IPS-NIHi7 (cell line): ENCODE data around the gene RPL18.
"Not testable (repeated sequence)": the region's sequence is repeated elsewhere in the genome, so short reads cannot be mapped to it uniquely, and the experiment has no call there.

Source experiments
- DNase-seq: peaks from one replicate; pipeline ENCODE4 v3.0.0; 2012; ENCODE audit warnings: mixed read lengths; ENCODE audit errors: extremely low spot score

The RPL18 gene

DNA sequence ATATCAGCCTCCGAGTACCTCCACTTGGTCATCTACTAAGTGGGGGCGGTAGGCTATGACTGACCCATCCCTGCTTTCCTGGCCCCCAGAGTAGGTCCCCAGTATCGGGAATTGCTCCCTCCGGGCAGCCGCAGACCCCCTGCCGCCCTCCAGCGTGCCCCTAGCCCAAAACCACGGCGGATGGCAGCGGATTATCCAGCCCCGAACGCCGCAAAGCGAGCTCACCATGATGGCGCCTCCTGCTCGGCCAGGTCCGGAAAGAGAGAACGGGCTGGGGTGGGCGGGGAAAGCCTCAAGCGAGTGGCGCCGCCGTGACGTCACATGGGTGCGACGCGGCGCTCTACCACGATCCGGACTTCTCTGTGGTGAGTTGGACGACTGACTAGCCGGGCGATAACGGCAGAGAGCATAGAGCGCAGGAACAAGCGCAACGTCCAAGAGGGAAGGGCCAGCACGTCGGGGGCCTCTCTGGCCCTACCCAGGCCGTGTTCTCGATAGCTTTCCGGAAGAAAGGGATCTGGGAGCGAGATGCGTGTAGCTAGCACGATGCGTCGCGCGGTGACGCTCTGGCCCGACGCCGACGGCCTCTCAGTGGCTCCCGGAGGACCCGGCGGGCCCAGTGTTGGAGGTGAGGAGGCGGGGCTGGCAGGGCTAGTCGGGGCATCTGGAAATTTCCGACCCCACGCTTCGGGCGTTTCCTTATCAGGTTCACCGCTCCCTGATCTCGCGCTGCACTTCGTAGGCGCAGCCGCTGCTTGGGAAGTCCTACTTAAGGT, at the start of gene RPL18, which contains the start of gene SPHK2:
TSS of gene RPL18 (minus strand) at position 263 of the 776 bp plus-strand sequence. CDS start at position 228, 35 bp downstream.
TSS of gene SPHK2 (plus strand) at position 591 of the 776 bp plus-strand sequence. CDS start 1,009 bp downstream, outside the sequence.
- DNase-seq: peak; percentile 93

DNA sequence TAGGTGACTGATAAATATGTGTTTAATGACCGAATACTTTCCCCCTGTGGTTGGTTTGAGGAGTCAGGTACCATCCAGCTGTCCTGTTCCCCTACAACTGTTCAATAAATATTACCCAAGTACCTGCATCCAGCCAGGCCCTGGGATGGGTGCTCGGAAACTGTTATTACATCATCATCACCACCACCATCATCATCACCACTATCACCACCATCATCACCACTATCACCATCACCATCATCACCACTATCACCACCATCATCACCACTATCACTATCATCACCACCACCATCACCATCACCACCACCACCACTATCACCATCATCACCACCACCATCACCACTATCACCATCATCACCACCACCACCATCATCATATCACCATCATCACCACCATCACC, 49.8 kb upstream of the RPL18 start:
- no peak for DNase-seq

- DNase-seq: no peak
These were observed 49.4 kb upstream of the RPL18 start for GRCh38 chr19:48668332-48668731.

GRCh38 chr19:48665786-48666185, 46.8 kb upstream of the RPL18 start:
- no peak for DNase-seq

DNA sequence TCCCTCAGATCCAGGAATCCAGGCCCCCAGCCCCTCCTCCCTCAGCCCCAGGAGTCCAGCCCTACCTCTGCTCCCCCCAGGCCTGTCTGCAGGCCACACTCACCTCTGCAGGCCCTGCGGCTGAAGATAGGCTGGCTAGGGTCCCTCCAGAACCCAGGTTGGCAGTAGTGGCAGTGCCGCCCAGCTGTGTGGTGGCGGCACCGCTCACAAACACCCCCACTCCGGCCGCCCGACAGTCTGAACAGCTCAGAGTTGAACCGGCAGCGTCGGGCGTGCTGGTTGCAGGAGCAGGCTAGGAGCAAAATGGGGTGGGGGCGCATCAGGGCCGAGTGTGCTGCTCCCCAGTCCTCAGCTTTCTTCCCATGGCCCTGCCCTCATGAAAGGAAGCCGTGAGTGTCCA, 45.5 kb upstream of the RPL18 start:
- DNase-seq: no peak

DNA sequence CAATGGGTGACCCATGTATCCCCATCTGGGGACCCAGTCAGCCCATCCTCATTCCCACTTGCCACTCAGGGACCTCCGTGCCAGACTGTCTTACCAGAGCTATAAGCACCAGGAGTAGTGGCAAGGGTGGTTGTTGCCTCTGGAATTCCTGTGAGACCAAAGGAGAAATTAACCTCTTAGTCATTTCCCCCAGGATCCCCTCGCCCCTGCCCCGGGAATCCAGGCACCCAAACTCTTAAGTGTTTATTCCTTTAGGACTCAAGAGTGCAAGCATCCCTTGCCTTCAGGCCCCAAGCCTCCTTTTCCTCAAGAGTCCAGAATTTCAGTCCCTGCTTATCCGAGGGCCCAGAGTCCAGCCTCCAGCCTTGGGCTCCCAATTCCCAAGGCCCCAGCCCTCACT, 44.7 kb upstream of the RPL18 start:
- no peak for DNase-seq

GRCh38 chr19:48661711-48662090, 42.7 kb upstream of the RPL18 start:
- no peak for DNase-seq

DNA sequence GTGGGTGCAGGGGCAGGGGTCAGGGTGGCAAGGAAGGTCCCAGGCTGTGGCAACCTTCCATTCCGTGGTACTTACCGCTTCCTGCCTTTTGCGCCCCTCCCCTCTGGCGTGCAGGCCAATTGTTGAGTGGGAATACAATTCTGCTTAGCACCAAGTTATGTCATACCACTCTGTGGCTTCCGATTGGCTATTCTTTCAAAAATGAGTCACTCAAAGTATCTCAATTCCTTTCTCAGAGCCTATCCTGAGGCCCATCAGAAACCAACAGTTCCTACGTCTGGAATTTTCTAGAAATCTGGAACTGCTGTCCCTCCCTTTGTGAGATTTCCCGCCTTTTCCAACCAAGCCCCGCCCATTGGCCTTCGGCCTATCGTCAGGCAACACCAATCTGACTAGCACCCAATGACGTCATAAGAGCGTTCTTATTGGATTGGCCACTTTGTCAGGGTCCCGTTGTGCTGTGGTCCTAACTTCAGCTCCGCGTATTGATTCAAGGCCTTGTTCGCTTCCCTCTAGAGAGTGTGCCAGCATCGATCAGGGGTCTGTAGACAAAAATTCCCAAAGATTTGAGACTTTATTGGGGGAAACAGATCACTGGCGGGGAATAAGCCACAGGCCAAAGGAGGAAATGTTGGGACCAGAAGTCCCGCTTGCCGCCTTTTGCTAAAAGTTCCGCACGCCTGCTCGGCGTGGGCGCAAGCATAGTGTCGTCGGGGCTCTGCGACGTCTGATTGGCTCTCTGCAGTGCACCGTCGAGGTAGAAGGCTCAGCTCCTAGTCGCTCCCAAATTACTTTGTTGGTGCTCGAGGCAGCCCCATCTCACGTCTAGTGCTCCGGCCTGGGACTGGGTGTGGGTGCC, 42.1 kb upstream of the RPL18 start:
- peak; percentile 89 for DNase-seq

DNA sequence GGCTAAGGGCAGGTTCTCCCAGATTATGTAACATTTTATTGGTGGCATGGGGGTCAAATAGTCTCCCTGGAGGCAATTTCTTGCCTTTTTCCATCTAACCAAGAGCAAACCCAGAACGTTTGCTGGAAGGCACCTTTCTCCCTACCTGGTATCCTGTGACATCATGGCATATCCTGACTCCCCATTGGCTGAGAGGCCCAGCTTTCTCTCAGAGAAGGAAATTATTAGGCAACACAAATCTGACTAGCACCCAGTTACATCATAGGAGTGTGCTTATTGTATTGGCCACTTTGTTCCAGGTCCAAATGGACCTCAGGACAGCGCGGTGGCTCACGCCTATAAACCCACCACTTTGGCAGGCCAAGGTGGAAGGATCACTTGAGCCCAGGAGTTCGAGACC, 40.8 kb upstream of the RPL18 start:
- no peak for DNase-seq

- DNase-seq: no peak
These were observed 39.5 kb upstream of the RPL18 start for GRCh38 chr19:48658483-48658882.

GRCh38 chr19:48657828-48658227, 38.9 kb upstream of the RPL18 start:
- DNase-seq: not testable (repeated sequence)

DNA sequence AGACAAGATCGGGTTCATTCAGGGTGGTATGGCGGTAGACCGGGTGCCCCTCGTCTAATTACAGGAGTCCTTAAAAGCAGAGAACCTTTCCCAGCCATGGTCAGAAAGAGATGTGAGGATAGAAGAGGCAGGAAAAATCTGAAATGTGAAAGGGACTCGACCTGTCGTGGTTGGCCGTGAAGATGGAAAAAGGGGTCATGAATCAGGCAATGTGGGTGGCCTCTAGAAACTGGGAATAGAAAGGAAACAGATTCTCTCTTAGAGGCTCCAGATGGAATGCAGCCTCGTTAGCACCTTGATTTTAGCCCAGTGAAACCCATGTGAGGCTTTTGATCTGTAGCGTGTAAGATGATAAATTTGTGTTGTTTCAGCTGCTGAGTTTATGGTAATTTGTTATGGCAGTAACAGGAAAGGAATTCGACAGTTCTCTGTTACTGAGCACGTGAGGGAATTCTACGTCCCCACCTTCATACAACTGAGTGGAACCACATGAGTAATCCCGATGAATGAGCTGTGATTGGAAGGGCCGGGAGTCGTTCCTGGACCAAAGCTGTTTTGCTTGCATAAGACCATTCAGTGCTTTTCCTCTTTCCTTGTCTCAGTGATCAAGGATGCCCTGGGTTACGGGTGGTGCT, 38.0 kb upstream of the RPL18 start:
- DNase-seq: no peak

- no peak for DNase-seq
These were observed 35.5 kb upstream of the RPL18 start for GRCh38 chr19:48654299-48655059.

DNA sequence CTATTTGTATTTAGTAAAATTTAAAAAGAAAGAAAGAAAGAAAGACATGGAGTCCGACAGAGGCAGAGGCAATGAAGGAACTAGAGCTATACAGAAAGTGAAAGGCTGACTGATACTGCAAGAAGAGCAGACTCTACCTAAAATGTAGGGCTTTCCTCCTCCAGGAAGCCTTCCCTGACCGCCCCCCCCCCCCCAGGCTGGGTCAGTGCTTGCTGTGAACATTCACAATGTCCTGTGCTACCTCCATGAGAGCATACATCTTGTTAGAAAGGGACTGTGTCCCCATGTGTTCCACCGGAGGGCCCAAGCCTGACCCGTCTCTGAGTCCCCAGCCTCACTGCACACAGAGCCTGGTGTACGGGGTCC, 32.7 kb upstream of the RPL18 start:
- no peak for DNase-seq

DNA sequence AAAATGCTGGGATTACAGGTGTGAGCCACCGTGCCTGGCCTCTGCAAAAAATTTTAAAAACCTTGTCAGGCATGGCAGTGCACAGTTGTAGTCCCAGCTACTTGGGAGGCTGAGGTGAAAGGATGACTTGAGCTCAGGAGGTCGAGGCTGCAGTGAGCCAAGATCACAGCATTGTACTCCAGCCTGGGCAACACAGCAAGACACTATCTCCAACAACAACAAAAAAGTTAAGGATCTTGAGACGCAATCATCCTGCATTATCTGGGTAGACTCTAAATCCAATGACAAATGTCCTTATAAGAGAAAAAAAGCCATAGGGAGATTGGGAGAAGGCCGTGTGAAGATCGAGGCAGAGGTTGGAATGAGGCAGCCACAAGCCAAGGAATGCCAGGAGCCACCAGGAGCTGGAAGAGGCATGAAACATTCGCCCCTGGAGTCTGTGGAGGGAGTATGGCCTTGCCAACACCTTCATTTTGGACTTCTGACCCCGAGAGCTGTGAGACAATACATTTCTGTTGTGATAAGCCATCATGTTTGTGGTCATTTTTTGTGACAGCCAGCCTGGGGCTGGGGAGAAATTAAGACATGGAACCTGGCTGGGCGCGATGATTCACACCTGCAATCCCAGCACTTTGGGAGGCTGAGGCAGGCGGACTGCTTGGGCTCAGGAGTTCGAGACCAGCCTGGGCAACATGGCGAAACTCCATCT, 32.1 kb upstream of the RPL18 start:
- no peak for DNase-seq

DNA sequence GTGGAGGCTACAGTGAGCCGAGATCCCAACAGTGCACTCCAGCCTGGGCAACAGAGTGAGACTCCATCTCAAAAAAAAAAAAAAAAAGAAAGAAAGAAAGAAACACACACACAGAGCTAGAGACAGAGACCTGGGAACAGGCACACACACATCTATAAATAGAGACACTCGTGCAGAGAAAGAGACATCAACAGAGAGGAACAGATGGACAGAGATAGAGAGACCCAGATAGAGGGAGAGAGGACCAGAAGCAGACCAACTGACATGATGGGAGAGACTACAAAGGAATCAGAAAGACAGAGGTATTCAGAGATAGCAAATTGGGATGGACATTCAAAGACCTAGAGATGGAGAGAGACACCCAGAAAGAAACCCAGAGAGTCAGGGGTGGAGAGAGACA, 29.2 kb upstream of the RPL18 start:
- DNase-seq: no peak

DNA sequence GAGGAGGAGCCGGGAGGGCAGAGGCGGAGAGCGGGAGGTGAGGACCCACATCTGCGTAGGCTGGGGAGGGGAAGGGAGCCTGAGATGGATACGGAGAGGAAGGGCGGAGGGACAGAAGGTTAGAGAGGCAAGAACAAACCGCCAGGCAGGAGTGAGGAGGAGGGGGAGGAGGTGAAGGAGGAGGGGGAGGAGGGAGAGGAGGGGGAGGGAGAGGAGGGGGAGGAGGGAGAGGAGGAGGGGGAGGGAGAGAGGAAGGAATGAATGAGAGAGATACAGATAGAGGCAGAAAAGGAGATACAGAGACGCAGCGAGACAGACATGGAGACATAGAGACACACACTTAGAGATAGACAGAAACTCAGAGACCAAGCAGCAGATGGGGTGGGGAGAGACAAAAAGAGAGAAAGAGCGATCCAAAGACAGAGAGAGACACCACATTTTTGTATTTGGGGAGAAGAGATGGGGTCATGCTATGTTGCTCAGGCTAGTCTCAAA, 27.8 kb upstream of the RPL18 start:
- no peak for DNase-seq

DNA sequence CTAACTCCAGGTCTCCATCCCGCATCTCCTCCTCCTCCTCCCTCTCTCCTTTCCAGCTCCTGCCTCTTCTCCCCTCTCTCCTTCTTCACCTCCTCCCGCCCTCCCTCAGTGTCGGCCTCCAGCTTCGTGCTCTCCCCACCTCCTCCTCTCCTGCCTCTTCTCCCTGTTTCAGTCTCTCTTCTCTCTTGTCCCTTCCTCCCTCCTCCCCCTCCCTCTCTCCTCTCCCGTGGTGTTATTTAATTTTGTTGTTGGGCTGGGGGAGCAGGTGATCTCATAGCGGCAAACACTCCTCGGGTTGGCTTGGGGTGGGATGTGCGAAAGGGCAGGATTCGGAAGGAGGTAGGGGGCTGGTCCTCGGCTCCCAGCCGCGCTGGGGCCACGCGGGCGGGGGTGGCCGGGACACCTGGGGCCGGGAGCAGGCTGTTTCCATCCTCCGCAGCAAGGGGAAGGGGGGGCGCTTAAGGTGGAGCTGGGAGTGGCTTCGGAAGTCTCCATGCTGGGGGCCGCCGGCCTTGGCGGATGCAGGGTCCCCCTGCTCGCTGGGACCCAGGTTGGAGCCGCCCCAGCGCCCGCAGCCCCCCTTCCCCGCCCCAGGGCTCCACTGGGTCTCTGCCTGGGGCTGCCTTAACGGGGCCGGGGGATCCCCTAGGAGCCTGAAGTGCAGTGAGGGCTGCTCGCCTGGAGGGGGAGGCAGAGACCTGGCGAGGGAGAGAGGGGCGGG, 27.2 kb upstream of the RPL18 start, which contains the start of gene CA11:
TSS of gene CA11 (minus strand) at position 187 of the 721 bp plus-strand sequence. CDS start 555 bp downstream, outside the sequence.
- DNase-seq: peak; percentile 93

DNA sequence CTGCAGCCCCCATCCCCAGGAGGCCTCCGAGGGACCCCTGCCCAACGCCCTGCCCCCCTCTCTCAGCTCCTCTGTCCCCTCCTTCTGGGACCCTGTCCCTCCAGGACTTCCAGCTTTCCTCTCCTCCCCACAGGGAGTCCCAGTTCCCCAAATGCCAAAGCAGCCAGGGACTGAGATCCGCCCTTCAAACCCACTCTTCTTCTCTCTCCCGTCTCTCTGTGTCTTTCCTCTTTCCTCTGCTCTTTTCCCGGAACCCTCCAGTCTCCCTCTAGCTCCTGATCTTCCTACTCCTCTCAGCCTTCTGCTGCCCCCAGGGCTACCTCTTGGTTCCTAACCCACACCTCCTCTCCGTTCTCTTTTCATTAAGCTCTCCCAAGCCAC, 26.6 kb upstream of the RPL18 start:
- no peak for DNase-seq
